ENCODE results near the gene RPTOR.

Gene RPTOR

GRCh38 chr17:80644536-80644935 is 99.9 kb downstream of the RPTOR start:
- Mint-ChIP-seq H3K4me3 (no peak overlapping the region), H3K9me3 (peaks cover under 1% of the 10 kb centered on the region), H3K36me3 (peaks cover 22% of the 10 kb centered on the region), H3K27ac (peak overlapping the region; percentile 21), H3K4me1 (peaks cover 31% of the 10 kb centered on the region)
- no peak for DNase-seq (ENCODE audit: low spot score in 2 of 2)
- no peak for ATAC-seq

- DNase-seq (ENCODE audit: low spot score in 2 of 2) = no peak
- H3K4me3 Mint-ChIP-seq = no peak overlapping the region
- peaks cover 42% of the 10 kb centered on the region for H3K4me1 Mint-ChIP-seq
- no peak overlapping the region for H3K27ac Mint-ChIP-seq
- H3K36me3 Mint-ChIP-seq = peaks cover 22% of the 10 kb centered on the region
- no peak for ATAC-seq
- H3K9me3 Mint-ChIP-seq = peaks cover 3% of the 10 kb centered on the region
Observed at GRCh38 chr17:80645706-80646325, 101.2 kb downstream of the RPTOR start.

DNA sequence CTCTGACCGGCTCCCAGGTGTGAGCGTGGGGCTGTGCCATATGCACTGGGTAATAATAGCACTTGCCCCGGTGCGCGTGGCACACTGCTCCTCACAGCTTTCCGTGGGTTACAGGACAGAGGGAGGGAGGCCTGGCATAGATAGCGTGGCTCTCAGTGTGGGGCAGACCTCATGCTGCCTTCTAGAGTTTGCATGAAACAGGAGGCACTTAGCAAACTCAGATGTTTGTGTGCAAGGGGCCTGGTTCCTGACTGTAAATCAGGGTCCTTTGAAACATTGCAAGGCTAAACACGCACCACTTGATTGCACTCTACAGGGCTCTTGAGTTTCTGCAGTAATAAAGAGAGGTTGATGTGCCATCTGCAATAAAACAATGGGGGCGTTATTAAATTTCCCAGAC is 101.7 kb downstream of the RPTOR start:
- ATAC-seq (no peak), DNase-seq (ENCODE audit: low spot score in 2 of 2) (no peak)
- peaks cover 3% of the 10 kb centered on the region for H3K9me3 Mint-ChIP-seq
- H3K27ac Mint-ChIP-seq = no peak overlapping the region
- peaks cover 47% of the 10 kb centered on the region for H3K4me1 Mint-ChIP-seq
- peaks cover 22% of the 10 kb centered on the region for H3K36me3 Mint-ChIP-seq
- no peak overlapping the region for H3K4me3 Mint-ChIP-seq

DNA sequence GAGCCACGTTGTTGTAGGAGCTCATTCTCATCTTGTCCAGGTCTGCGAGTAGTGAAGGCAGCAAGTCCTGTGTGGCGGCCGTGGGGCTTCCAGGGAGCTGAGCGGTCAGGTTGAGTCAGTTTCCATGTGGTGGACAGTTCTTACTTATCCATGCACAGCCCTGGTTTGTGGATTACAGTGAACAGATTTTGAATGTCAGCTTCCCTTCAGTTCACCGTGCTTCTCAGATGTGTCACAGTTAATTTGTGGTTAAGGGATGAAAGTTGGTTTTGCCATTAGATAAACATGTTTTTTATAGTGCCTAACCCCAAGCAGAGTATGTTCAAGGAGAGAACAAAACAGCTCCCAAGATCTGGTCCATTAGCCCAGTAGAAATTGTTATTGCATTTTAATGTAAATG is 103.1 kb downstream of the RPTOR start:
- H3K4me1 Mint-ChIP-seq = peaks cover 53% of the 10 kb centered on the region
- peaks cover 3% of the 10 kb centered on the region for H3K9me3 Mint-ChIP-seq
- peaks cover 22% of the 10 kb centered on the region for H3K36me3 Mint-ChIP-seq
- H3K27ac Mint-ChIP-seq = peak overlapping the region; percentile 22
- no peak overlapping the region for H3K4me3 Mint-ChIP-seq
- ATAC-seq (no peak), DNase-seq (ENCODE audit: low spot score in 2 of 2) (no peak)

- ATAC-seq (peak; percentile 77), DNase-seq (ENCODE audit: low spot score in 2 of 2) (no peak)
- Mint-ChIP-seq H3K4me1 (peaks cover 57% of the 10 kb centered on the region), H3K9me3 (peaks cover 3% of the 10 kb centered on the region), H3K36me3 (peaks cover 16% of the 10 kb centered on the region), H3K4me3 (peak overlapping the region; percentile 58), H3K27ac (peak overlapping the region; percentile 92)
Observed at GRCh38 chr17:80649200-80649644, 104.6 kb downstream of the RPTOR start.

DNA sequence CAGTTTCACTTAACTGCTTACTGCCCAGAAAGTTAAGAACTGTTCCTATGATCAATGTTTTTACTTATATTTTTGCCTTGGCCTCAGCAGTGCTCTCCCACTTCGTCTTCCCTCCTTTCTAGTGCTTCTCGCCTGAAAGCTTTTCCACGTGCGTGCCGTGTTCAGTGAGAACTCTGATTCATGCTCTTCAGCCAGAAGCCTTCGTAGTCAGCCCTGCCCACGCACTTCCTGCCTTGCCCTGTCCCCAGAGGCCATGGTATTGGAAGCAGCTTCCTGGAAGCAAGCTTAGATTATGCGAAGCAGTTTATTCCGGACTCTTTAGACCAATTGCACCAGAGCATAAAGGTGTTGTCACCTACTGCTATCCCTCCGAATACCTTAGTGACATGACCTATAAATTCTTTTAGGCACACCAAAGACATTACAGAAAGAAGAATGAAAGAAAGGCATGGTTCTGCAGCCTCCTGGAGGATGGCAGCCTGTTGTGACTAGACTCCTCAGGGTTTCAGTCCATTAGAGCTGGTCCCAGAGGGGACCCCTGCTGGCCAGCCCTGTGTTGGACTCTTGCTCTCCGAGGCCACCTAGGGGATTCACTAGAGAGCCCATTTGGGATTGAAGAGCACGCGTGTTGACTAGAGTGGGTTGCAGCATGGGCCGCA is 105.2 kb downstream of the RPTOR start:
- H3K4me3 Mint-ChIP-seq = peak overlapping the region; percentile 58
- H3K36me3 Mint-ChIP-seq = peaks cover 11% of the 10 kb centered on the region
- H3K27ac Mint-ChIP-seq = peak overlapping the region; percentile 92
- peaks cover 3% of the 10 kb centered on the region for H3K9me3 Mint-ChIP-seq
- peaks cover 57% of the 10 kb centered on the region for H3K4me1 Mint-ChIP-seq
- ATAC-seq = peak; percentile 93
- DNase-seq (ENCODE audit: low spot score in 2 of 2) = peak; percentile 29 to 58

GRCh38 chr17:80650331-80650672 is 105.7 kb downstream of the RPTOR start:
- Mint-ChIP-seq H3K9me3 (peaks cover 3% of the 10 kb centered on the region), H3K27ac (peak overlapping the region; percentile 92), H3K36me3 (peaks cover 11% of the 10 kb centered on the region)

GRCh38 chr17:80650751-80651518 is 106.3 kb downstream of the RPTOR start:
- peak overlapping the region; percentile 92 for H3K27ac Mint-ChIP-seq
- H3K4me3 Mint-ChIP-seq = no peak overlapping the region
- no peak for ATAC-seq
- peaks cover 3% of the 10 kb centered on the region for H3K9me3 Mint-ChIP-seq
- H3K4me1 Mint-ChIP-seq = peaks cover 60% of the 10 kb centered on the region
- DNase-seq (ENCODE audit: low spot score in 2 of 2) = no peak
- H3K36me3 Mint-ChIP-seq = peaks cover 6% of the 10 kb centered on the region

More at GRCh38 chr17:80650331-80650672, 105.7 kb downstream of the RPTOR start:
- no peak for ATAC-seq
- peak overlapping the region; percentile 58 for H3K4me3 Mint-ChIP-seq
- no peak for DNase-seq (ENCODE audit: low spot score in 2 of 2)
- H3K4me1 Mint-ChIP-seq = peaks cover 58% of the 10 kb centered on the region

- no peak for DNase-seq (ENCODE audit: low spot score in 2 of 2)
Observed at GRCh38 chr17:80652756-80653330, 108.2 kb downstream of the RPTOR start.

DNA sequence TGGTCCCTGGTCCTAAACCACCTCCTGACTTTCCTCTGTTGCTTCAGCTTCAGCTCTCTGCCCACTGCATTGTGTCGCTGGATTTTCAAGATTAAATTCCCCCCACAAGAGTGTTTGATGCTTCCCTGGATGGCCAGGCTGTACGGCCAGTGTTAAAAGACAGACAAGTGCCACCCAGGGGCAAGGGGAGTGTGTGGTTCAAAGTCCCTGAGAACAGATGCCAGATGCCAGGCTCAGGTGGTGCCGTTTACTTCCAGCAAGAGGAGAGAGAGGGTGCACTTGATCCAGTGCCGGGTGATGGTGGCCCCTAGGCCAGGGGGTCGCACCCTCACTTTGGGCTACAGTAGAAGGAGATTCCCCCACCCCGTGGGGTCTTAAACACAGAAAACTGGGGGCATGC is 109.2 kb downstream of the RPTOR start:
- peaks cover 56% of the 10 kb centered on the region for H3K4me1 Mint-ChIP-seq
- DNase-seq (ENCODE audit: low spot score in 2 of 2) (no peak), ATAC-seq (no peak)

More at GRCh38 chr17:80652756-80653330, 108.2 kb downstream of the RPTOR start:
- Mint-ChIP-seq H3K9me3 (peaks cover 8% of the 10 kb centered on the region), H3K4me3 (no peak overlapping the region), H3K4me1 (peaks cover 58% of the 10 kb centered on the region), H3K27ac (no peak overlapping the region), H3K36me3 (no peaks in the 10 kb centered on the region)
- peak; percentile 18 for ATAC-seq

DNA sequence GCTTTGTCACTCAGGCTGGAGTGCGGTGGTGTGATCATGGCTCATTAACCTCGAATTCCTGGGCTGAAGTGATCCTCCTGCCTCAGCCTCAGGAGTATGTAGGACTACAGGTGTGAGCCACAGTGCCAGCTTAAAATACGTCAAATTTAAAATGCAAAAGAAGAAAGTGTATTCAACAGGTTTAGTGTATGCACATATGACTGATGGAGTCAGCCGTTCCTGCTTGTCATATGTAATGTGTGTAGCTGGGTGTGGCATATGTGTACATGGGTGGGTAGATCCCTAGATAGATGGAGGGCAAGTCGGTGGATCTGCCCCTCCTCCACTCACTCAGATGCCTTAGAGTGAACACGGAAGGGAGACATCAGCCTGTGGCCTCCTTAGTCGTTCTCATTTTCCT is 111.0 kb downstream of the RPTOR start:
- peaks cover 39% of the 10 kb centered on the region for H3K4me1 Mint-ChIP-seq
- no peak for DNase-seq (ENCODE audit: low spot score in 2 of 2)
- peaks cover 9% of the 10 kb centered on the region for H3K9me3 Mint-ChIP-seq
- no peak overlapping the region for H3K27ac Mint-ChIP-seq
- H3K4me3 Mint-ChIP-seq = no peak overlapping the region
- ATAC-seq = peak; percentile 81
- H3K36me3 Mint-ChIP-seq = no peaks in the 10 kb centered on the region

More for the DNA sequence above, 109.2 kb downstream of the RPTOR start:
- H3K36me3 Mint-ChIP-seq = no peaks in the 10 kb centered on the region
- no peak overlapping the region for H3K27ac Mint-ChIP-seq
- H3K4me3 Mint-ChIP-seq = no peak overlapping the region
- H3K9me3 Mint-ChIP-seq = peaks cover 12% of the 10 kb centered on the region

- Mint-ChIP-seq H3K9me3 (peaks cover 9% of the 10 kb centered on the region), H3K27ac (peak overlapping the region; percentile 82), H3K4me1 (peaks cover 32% of the 10 kb centered on the region), H3K36me3 (no peaks in the 10 kb centered on the region), H3K4me3 (no peak overlapping the region)
- no peak for DNase-seq (ENCODE audit: low spot score in 2 of 2)
- peak; percentile 72 for ATAC-seq
Observed at GRCh38 chr17:80656590-80656989, 112.0 kb downstream of the RPTOR start.

- H3K27ac Mint-ChIP-seq = peak overlapping the region; percentile 82
- ATAC-seq (no peak), DNase-seq (ENCODE audit: low spot score in 2 of 2) (no peak)
- H3K36me3 Mint-ChIP-seq = no peaks in the 10 kb centered on the region
- peaks cover 9% of the 10 kb centered on the region for H3K9me3 Mint-ChIP-seq
- H3K4me1 Mint-ChIP-seq = peaks cover 33% of the 10 kb centered on the region
- H3K4me3 Mint-ChIP-seq = no peak overlapping the region
Observed at GRCh38 chr17:80657561-80657960, 112.9 kb downstream of the RPTOR start.

GRCh38 chr17:80658821-80659220 is 114.2 kb downstream of the RPTOR start:
- peaks cover 40% of the 10 kb centered on the region for H3K4me1 Mint-ChIP-seq
- DNase-seq (ENCODE audit: low spot score in 2 of 2) (no peak), ATAC-seq (no peak)
- no peak overlapping the region for H3K27ac Mint-ChIP-seq
- peaks cover 9% of the 10 kb centered on the region for H3K9me3 Mint-ChIP-seq
- H3K36me3 Mint-ChIP-seq = no peaks in the 10 kb centered on the region
- no peak overlapping the region for H3K4me3 Mint-ChIP-seq

- Mint-ChIP-seq H3K36me3 (no peaks in the 10 kb centered on the region), H3K4me3 (no peak overlapping the region), H3K27ac (no peak overlapping the region), H3K4me1 (peaks cover 48% of the 10 kb centered on the region), H3K9me3 (peaks cover 9% of the 10 kb centered on the region)
- ATAC-seq (no peak), DNase-seq (ENCODE audit: low spot score in 2 of 2) (no peak)
Observed at GRCh38 chr17:80659651-80660050, 115.0 kb downstream of the RPTOR start.

Measured in stimulated activated effector memory CD8-positive, alpha-beta T cell treated with anti-CD3 and anti-CD28 coated beads, Interleukin-12 subunit alpha, Interleukin-12 subunit beta, amount 100 ng/mL, for 72 hours (primary cell).